ENCODE results near the gene RAB1B.

The RAB1B gene

DNA sequence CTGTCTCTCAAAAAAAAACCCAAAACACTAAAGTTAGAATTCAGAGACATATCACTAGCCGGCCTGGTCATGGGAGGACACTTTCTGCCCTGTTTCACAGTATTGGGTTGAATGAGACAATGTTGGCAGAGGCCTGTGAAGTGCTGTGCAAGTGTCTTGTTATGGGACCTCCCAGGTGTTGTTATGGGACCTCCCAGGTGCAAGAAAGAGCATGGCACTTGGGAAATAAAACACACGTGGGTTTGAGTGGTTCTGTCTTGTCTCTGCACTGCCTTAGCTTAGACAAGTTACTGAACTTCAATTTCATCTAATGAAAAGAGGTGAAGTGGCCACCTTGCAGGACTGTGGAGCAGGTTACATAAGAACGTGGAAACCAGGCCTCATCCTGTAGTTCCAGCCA, 28.9 kb upstream of the RAB1B start:
- no peak for TF ChIP-seq ZFX (IDR thresholded peaks at IDR 0.05)
- TF ChIP-seq, protein P1, sequence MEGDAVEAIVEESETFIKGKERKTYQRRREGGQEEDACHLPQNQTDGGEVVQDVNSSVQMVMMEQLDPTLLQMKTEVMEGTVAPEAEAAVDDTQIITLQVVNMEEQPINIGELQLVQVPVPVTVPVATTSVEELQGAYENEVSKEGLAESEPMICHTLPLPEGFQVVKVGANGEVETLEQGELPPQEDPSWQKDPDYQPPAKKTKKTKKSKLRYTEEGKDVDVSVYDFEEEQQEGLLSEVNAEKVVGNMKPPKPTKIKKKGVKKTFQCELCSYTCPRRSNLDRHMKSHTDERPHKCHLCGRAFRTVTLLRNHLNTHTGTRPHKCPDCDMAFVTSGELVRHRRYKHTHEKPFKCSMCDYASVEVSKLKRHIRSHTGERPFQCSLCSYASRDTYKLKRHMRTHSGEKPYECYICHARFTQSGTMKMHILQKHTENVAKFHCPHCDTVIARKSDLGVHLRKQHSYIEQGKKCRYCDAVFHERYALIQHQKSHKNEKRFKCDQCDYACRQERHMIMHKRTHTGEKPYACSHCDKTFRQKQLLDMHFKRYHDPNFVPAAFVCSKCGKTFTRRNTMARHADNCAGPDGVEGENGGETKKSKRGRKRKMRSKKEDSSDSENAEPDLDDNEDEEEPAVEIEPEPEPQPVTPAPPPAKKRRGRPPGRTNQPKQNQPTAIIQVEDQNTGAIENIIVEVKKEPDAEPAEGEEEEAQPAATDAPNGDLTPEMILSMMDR (conservative IDR thresholded peaks at IDR 0.05): no peak
- H3K27ac ChIP-seq: no peak overlapping the region

DNA sequence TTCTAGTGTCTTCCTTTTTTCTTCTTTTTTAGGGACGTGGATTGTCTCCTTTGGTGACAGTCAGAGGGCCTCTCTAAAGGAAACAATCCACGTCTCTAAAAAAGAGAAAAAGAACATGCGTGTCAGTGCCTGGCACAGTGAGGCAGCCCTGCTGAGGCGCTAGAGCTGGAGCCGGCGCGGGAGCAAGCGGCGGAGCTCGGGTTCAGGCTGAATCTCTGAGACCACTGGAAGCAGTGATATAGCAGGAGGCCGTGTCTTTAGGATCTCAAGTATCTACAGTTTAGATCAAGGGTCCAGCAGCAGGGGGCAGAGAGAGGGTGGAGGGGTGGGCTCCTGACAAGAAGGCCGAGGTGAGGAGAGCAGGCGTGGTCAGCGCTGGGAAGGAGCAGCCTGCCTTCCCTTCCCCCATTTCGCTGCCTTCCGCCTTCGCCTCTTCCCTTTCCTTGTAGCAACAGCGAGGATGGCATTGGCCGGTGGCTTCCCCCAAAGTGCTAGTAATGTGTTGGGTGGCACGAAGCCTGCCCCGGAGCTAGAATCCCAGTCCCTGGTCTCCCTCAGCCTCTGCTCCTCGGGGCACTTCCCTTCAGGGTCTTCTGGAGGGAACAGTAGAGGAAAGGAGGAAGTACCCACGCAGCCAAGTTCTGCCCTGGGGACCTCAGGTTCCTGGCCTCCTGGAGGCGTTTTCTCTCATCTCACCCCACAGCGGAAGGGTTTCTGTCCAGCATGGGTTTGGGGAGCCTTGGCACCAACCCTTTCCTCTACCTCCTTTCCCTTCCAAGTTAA, 28.2 kb upstream of the RAB1B start:
- no peak for TF ChIP-seq ZFX (IDR thresholded peaks at IDR 0.05)
- TF ChIP-seq, protein P1 (conservative IDR thresholded peaks at IDR 0.05): no peak
- no peak overlapping the region for H3K27ac ChIP-seq

DNA sequence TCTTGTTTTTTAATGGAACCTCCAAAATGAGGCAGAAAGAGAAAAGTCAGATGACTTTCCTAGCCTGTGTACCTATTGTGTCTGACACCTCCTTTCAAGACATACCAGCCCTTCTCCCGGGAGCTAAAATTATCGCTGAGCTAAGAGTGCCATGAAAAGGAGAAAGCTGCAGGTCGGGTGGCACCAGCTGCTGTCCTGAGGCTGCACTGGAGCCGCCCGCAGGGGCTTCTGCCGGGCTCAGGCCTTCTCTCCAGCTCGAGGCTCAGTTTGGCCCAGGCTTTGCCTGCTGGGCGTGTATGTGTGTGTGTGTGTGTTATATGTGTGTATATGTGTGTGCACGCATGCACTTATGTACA, 27.7 kb upstream of the RAB1B start:
- TF ChIP-seq, protein P1 (conservative IDR thresholded peaks at IDR 0.05): no peak
- no peak for TF ChIP-seq ZFX (IDR thresholded peaks at IDR 0.05)
- no peak overlapping the region for H3K27ac ChIP-seq

DNA sequence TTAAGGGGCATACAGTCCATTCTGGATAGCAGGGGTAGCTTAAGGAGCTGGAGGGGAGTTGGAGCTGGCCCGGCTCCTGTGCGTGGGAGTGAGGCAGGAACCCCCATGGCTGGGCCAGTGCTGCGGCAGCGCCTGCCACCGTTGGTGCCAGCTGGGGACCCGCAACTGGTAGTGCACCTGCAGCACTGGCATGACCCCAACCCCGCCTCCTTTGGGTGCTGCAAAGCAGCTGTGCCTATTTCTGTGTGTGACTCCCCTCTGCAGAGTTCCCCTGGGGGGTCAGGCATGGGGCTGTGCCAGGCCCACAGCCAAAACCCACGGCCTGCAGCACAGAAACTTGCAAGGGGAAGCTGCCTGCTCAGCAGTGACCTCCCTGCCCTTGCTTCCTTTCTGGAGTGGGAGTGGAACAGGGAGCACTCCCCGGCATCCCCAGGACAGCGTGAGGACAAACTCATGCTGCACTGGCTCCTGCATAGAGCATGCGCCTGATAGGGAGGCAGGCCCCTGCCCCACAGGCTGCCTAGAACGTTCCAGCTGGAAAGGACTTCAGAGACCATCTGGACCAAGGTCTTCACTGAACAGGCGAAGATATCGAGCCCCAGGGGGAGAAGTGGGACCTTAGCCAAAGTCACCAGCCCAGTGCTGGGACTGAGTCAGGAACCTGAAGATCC, 26.2 kb upstream of the RAB1B start:
- H3K27ac ChIP-seq: no peak overlapping the region
- TF ChIP-seq ZFX (IDR thresholded peaks at IDR 0.05): no peak
- TF ChIP-seq, protein P1 (conservative IDR thresholded peaks at IDR 0.05): no peak

DNA sequence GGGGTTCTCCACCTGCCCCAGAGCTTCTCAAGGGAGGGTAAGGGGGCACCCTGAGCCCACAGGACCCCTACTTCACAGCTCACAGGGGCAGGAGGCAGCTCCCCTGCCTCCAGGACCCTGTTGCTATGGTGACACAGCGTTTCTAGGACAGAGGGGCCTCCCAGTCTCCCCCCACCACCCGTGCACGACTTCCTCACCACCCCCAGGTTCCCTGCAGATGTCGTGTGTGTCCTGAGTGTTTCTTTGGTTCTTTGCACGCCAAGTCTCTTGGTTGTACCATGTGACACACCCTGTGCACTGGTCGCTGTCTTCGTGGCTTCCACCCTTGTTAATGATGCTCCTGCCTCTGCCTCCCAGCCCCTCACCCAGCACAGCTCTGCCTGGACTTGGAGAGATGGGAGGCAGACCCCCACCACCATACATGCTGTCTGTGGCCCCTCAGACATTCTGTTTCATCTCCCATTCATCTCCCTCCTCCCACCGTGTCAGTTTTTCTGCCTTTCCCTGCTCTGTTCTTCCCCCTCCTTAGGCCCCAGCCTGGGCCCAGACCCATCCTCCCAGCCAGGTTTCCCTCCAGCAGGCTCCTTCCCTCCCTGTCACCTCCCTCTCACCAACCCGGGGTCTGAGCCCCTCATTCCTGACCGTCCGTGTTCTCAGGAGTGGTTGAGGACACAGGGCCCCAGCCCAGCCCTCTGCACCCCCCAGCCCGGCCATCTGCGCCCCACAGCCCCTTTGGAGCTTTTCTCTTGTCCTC, 24.5 kb upstream of the RAB1B start:
- no peak overlapping the region for H3K27ac ChIP-seq

DNA sequence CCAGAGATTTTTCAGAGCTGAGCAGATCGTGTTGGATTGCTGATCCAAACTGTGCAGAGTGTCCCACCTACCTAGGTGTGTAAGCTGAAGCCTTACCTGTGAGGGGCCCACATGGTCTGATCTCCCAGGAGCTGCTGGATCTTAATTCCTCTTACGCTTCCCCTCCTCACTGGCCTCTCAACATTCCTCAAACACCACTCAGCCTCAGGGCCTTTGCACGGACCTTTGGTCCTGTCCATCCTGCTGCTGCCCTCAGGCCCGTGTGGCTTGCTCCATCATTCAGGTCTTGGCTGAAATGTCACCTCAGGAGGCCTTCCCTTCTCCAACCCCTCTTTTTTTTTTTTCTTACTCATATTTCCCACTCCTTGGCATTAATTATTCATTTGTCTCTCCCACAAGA, 21.1 kb upstream of the RAB1B start:
- H3K27ac ChIP-seq: no peak overlapping the region
- TF ChIP-seq, protein P1 (conservative IDR thresholded peaks at IDR 0.05): no peak
- no peak for TF ChIP-seq ZFX (IDR thresholded peaks at IDR 0.05)

More for the DNA sequence above, 24.5 kb upstream of the RAB1B start:
- no peak for TF ChIP-seq ZFX (IDR thresholded peaks at IDR 0.05)
- TF ChIP-seq, protein P1 (conservative IDR thresholded peaks at IDR 0.05): no peak

DNA sequence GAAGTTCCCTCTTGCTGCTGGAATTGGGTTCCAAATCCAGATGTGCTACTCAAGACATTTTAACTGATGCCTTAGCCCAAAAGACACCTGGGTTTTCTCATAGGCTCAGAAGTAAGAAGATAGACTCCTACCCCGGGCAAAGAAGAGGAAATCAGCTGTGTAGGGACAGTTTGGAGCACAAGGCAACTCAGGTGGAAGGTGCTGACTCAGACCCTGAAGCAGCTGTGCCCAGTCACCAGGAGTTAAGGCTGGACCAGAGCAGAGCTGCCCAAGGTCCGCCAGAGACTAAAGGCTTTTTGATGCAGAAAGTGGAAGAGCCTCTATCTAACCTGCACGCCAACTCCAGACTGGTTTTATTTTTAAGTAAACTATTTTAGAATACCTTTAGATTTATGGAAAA, 20.6 kb upstream of the RAB1B start:
- H3K27ac ChIP-seq: no peak overlapping the region
- TF ChIP-seq ZFX (IDR thresholded peaks at IDR 0.05): no peak
- TF ChIP-seq, protein P1 (conservative IDR thresholded peaks at IDR 0.05): no peak
